ENCODE results near the gene KCMF1. TPM values are rescaled to one million over a fixed set of nuclear protein-coding genes. Genes with fewer than 3 reads are reported as not detected.

Gene KCMF1
- total and polyA plus RNA-seq, 4 donors, result 10.5 to 45.4 (median 23.1) TPM

GRCh38 chr2:85095094-85095493, 124.1 kb downstream of the KCMF1 start:
- H3K9ac ChIP-seq (ENCODE audit: low read depth in 1 of 2, low read length in 2 of 2), result no peak overlapping the region
- no peaks in the 10 kb centered on the region for H3K4me1 ChIP-seq (ENCODE audit: control insufficient read depth in 4 of 4, insufficient read depth in 4 of 4, low read length in 3 of 4)
- TF ChIP-seq RAD21 (IDR thresholded peaks at IDR 0.05) (no peak), REST (IDR thresholded peaks at IDR 0.05) (no peak), NR2F2 (IDR thresholded peaks at IDR 0.05) (no peak), HNF4A (conservative IDR thresholded peaks at IDR 0.05) (no peak)
- no peak for DNase-seq (ENCODE audit: low spot score)
- H3K27me3 ChIP-seq (ENCODE audit: control insufficient read depth in 4 of 4, insufficient read depth in 4 of 4, low read length in 3 of 4), result no peaks in the 10 kb centered on the region
- H3K36me3 ChIP-seq (ENCODE audit: control insufficient read depth in 4 of 4, insufficient read depth in 3 of 4, low read depth in 1 of 4, low read length in 3 of 4), result no peaks in the 10 kb centered on the region
- H3K4me3 ChIP-seq (ENCODE audit: low read depth in 1 of 3, low read length in 3 of 3), result no peak overlapping the region
- H3K9me3 ChIP-seq (ENCODE audit: control insufficient read depth in 4 of 4, low read length in 3 of 4), result peaks cover 0 to 1% (median 0%) of the 10 kb centered on the region in 4 donors
- 84% methylated on average over 2 of the region's 2 CpGs for WGBS
- no peak overlapping the region for H3K27ac ChIP-seq (ENCODE audit: low read depth in 1 of 2, low read length in 2 of 2)

GRCh38 chr2:85096616-85097015, 125.7 kb downstream of the KCMF1 start:
- H3K4me1 ChIP-seq (ENCODE audit: control insufficient read depth in 4 of 4, insufficient read depth in 4 of 4, low read length in 3 of 4), result no peaks in the 10 kb centered on the region
- H3K27ac ChIP-seq (ENCODE audit: low read depth in 1 of 2, low read length in 2 of 2), result no peak overlapping the region
- H3K4me3 ChIP-seq (ENCODE audit: low read depth in 1 of 3, low read length in 3 of 3), result no peak overlapping the region
- TF ChIP-seq YY1 (IDR thresholded peaks at IDR 0.05) (no peak), GABPA (IDR thresholded peaks at IDR 0.05 in 1 of 2, conservative IDR thresholded peaks at IDR 0.05 in 1 of 2) (no peak), REST (IDR thresholded peaks at IDR 0.05) (no peak), TAF1 (conservative IDR thresholded peaks at IDR 0.05) (no peak), MAX (IDR thresholded peaks at IDR 0.05) (no peak), RXRA (IDR thresholded peaks at IDR 0.05) (no peak), ATF3 (IDR thresholded peaks at IDR 0.05) (no peak), HNF4G (IDR thresholded peaks at IDR 0.05) (no peak), ZBTB33 (IDR thresholded peaks at IDR 0.05) (no peak)
- H3K27me3 ChIP-seq (ENCODE audit: control insufficient read depth in 4 of 4, insufficient read depth in 4 of 4, low read length in 3 of 4), result no peaks in the 10 kb centered on the region
- DNase-seq (ENCODE audit: low spot score), result no peak
- peaks cover 0 to 1% (median 0%) of the 10 kb centered on the region in 4 donors for H3K9me3 ChIP-seq (ENCODE audit: control insufficient read depth in 4 of 4, low read length in 3 of 4)
- 89% methylated on average over 6 of the region's 6 CpGs for WGBS
- H3K9ac ChIP-seq (ENCODE audit: low read depth in 1 of 2, low read length in 2 of 2), result no peak overlapping the region
- H3K36me3 ChIP-seq (ENCODE audit: control insufficient read depth in 4 of 4, insufficient read depth in 3 of 4, low read depth in 1 of 4, low read length in 3 of 4), result no peaks in the 10 kb centered on the region
